HuH-7.5 (cell line): ENCODE results near the gene PLPP7.

Experiments used
- DNase-seq: peaks from one replicate; pipeline ENCODE4 v3.0.0; 2011; ENCODE audit warnings: low spot score

The PLPP7 gene

GRCh38 chr9:131303381-131304321 lies 14.1 kb downstream of the PLPP7 start:
- DNase-seq = no peak

DNA sequence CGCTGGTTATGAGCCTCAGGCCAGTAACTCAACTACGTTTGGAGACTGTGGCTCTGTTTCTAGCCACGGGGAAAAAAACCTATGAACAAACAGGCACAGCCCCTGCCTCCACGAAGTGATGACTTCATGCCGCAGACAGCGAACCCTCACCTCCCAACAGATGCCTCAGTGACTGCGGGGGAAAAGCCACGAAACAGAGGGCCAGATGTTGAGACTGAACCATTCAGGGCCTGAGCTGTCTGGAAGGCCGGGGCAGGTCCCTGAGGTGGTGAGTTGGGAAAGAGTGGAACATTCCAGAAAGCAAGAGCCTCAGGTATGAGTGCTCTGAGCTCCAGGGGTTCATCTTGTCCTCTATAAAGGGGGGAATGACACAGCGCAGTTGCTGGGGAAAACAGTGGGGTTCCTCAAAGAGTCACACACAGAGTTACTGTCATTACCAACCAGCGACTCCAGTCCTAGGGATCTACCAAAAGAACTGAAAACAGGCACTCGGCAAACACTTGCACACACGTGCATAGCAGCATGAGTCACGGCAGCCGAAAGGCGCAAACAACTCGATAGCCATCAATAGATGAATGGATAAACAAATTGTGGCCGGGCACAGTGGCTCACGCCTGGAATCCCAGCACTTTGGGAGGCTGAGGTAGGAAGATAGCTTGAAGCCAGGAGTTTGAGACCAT lies 15.3 kb downstream of the PLPP7 start:
- DNase-seq = no peak

GRCh38 chr9:131306397-131307004 lies 17.0 kb downstream of the PLPP7 start:
- DNase-seq = no peak

DNA sequence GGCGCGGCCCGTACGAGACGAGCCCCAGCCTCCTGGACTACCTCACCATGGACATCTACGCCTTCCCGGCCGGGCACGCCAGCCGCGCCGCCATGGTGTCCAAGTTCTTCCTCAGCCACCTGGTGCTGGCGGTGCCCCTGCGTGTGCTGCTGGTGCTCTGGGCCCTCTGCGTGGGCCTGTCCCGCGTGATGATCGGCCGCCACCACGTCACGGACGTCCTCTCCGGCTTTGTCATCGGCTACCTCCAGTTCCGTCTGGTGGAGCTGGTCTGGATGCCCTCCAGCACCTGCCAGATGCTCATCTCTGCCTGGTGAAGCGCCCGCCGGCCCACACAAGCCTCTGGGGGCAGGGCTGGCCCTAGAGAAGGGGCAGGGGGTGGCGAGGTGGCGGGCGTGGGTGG lies 18.5 kb downstream of the PLPP7 start:
- DNase-seq = no peak

GRCh38 chr9:131308452-131308851 lies 18.9 kb downstream of the PLPP7 start:
- DNase-seq = no peak

DNA sequence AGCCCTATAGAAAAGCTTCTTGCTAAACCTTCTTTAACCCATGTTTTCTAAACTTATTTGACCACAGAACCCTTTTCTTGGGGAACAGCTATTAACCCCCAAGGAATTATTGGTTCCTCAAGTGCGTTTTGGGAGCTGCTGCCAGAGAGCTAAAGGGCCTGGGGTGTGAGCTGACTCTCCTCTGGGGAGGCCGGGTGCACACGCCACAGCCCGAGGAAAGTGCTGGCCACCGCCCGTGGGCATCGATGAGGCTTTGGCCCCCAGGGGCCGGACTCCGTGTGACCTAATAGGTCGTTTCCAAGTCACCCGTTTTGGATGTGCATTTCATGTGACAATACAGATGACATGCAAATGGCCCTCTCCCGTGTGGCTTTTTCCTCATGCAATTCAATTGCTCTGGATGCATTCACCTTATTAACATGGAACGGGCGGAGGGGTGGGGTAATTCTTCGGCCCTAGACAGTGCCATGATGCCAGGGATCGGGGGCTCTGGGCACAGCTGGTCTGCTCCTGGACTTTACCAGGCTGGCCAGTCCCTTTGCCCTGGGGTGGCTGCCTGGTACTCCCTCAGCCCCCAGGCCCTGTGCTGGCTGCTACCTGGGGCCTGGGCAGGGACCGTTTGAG lies 19.5 kb downstream of the PLPP7 start:
- DNase-seq = no peak

DNA sequence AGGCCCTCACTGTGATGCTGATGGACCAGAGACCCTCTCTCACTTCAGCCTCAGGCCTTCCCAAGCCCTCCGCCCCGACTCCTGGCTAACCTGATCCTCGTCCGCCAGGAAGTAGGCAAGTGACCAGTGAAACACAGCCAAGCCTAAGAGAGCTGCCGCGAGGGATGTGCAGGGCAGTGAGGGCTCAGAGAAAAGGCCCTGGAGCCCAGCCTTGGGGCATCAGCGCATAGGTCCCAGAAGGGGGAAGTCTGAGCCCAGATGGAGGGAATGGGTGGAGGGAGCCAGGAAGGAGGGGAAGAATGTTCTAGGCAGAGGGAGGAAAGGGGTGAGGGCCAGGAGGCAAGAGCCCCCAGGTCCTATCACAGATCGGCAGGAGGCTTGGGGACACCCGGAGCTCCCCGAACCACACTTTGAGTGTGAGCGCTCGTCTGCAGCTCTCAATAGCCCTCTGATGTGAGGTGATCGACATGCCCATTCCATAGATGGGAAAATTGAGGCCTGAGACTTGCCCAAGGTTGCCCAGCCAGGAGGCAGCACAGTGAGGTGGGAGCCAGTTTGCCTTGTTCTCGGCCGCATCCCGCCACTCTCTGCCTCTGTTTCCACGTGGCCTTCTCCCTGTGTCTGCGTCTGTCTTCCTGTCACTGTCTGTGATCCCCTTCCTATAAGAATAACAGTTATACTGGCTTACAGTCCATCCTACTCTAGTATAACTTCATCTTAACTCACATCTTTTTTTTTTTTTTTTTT lies 20.2 kb downstream of the PLPP7 start:
- DNase-seq = no peak

DNA sequence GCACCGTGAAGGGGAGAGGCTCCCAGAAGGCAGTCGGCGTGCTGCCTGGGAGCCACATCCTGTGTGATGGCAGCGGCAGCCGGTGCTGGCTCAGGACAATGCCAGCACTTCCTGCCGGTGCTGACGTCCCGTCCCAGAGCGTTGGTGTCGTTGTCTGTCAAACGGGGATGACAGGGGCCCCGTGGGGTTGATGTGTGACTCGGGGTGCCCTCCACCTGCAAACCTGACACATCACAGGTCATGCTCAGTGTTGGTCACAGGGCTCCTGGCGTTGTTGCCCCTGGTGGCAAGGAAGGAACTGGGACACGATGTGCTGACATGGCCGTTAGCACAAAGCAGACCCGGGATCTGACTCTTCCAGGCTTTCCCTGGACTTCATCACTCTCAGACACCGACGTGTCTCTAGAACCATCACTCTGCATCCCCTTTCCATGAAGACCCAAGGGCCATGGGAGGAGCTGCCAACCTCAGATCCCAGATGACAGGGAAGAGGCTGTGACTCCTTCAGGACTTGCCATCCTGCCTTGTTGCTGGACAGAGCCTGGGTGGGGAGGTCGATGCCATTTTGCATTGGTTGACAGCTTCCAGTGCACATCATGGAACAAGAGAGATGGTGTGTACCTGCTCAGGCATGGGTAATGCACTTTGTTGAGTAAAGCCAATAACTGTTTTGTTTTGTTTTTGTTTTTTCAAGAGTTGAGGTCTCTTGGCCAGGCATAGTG lies 21.5 kb downstream of the PLPP7 start:
- DNase-seq = no peak

- DNase-seq = no peak
Measured at GRCh38 chr9:131312246-131312645, 22.7 kb downstream of the PLPP7 start.

GRCh38 chr9:131312822-131313770 lies 23.6 kb downstream of the PLPP7 start:
- peak; percentile 85 for DNase-seq

DNA sequence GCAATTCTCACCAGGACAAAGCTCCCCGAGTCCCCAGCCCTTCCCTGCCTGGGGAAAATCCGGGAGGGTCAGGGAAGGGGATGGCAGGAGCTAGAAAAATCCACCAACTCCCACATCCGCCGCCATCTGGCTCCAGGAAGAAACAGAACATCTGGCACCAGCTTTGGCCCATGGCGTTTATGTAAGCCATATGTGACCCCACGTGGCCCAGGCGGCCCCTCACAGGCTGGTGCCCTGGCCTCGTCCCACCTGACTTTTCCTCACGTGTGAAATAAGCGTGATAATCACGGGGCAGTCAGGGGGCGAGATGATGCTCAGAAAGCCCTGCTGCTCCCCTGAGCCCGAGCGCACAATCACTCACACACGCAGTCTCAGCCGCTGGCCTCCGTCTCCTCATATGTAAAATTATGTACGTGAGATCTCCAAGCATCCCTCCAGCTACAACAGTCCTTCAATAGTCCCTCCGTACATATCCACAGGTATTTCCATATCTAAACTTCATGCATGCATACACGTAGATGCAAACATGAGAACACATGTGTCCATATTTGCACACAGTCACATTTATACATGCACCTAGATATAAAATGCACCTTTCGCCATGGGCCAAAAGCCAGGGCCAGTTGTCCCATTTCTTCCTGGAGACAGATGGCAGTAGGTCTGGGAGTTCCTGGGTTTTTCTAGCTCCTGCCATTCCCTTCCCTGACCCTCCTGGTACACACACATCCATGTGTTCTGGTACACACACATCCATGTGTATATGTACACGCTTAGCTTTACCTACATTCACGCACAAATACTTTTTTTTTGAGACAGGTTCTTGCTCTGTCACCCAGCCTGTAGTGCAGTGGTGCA lies 28.9 kb downstream of the PLPP7 start:
- DNase-seq = no peak

DNA sequence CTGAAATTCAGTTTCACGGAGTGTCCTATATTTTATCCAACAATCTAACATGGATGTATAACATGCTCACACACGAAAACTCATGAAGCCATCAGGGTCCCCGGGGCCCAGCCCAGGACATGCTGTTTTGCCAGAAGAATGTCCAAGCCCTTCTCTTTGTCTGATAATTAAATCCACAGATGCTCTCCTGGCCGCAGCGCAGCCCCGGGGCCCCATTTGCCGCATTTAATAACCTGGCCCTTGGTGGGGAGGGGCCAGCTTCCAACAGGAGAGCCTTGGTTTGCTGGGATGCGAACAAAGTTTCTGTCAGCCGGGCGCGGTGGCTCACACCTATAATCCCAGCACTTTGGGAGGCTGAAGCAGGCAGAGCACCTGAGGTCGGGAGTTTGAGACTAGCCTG lies 30.0 kb downstream of the PLPP7 start:
- DNase-seq = no peak

GRCh38 chr9:131320031-131320685 lies 30.6 kb downstream of the PLPP7 start:
- no peak for DNase-seq

GRCh38 chr9:131323629-131324028 lies 34.1 kb downstream of the PLPP7 start:
- no peak for DNase-seq

DNA sequence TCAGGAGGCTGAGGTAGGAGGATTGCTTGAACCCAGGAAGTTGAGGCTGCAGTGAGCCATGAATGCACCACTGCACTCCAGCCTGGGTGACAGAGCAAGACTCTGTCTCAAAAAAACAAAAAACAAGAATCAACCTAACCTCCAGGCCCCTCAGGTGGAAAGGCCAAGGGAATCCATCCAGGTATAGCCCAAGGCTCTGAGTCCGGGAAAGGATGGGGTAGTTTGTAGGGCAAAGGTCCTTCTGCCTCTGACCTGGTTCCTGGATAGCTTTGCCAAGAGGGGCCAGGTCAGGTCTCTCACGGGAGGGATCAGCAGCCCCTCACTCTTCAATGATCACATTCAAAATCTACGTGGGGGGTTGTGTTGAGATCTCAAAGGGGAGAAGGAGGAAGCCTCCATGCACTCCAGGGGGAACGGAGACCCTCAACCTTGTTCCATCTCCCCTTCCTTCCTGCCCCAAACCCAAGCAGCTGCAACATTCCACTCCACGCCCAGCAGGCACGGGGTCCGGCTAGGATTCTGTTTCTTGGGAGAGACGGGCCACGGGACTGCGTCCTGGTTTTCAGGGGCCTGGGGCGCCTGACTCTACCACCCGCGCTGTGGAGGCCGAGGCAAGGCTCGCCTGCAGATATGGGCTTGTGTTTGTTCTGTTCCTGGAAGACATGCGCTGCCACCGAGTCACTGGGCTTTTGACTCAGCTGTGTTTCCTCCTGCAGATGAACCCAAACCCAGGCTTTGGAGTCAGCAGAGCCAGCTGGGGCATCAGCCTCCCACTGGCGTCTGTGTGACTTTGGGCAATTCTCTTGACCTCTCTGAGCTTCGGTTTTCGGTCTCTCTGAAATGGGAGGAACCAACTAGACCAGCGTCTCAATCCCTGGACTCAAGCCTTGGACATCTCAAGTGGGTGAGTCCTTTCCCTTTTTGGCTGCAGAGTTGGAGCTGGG lies 35.5 kb downstream of the PLPP7 start:
- no peak for DNase-seq

DNA sequence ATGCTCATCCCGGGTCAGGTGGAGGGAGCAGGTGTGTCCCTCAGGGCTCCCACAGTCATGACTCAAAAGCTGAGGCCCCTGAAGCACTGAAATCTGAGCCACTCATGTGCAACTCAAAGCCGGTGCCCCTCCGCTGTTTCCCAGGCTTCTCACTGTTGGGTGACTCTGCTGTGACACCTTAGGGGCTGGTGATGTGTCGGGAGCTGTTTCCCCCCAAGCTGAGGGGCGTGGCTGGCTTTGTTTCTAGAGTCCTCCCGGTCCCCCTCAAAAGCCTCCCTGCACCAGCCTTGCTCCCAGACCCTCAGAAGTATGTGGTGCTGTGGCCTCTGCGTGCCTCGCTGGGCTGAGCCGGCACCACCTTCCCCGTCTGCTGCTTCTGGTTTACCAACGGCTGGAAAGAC lies 39.7 kb downstream of the PLPP7 start:
- no peak for DNase-seq
